HepG2 (cell line): ENCODE results near the gene AGTR2. TPM values are rescaled to one million over a fixed set of nuclear protein-coding genes. Genes with fewer than 3 reads are reported as not detected.

Source experiments
- ATAC-seq: fragments of 200-7000 bp; cut with Tn5 transposase; 3 replicates; pipeline ENCODE4 v1.9.1; 2020; ENCODE audit warnings: mild to moderate bottlenecking, moderate library complexity
- BruUV-seq: library from RNA; stranded (reverse); fragments of 400-500 nt; replicated peaks from 2 replicates; lab custom pipeline; 2021; lab: Mats Ljungman, UMichigan
- CTCF ChIA-PET: fragments of 300-600 bp; formaldehyde crosslinking; extraction: SDS; loops from one replicate; lab custom pipeline; 2021; ENCODE audit warnings: low total read pairs, inconsistent platforms, low intra/inter-chr PET ratio; lab: Yijun Ruan, JAX
- POLR2A ChIA-PET: fragments of 350-600 bp; sonication (Branson Sonifier 250); formaldehyde crosslinking; loops from one replicate; lab custom pipeline; 2020; ENCODE audit warnings: antibody characterized with exemption, inconsistent platforms; lab: Yijun Ruan, JAX
- DNase-seq: peaks from one replicate; pipeline ENCODE4 v3.0.0-alpha.2; 2015; ENCODE audit warnings: low spot score
- FAIRE-seq: peaks from 3 replicates; lab custom pipeline; 2011; peaks lifted over from hg19 to GRCh38; lab: Jason Lieb, UNC
- H2AFZ ChIP-seq: one replicate; pipeline ENCODE4 v1.6.1; 2011; ENCODE audit warnings: low read length, inconsistent platforms
- H3K27ac ChIP-seq: fragments of 300-600 bp; 3 replicates; pipeline ENCODE4 v1.8.0; 2011; ENCODE audit warnings: mixed run types, mild to moderate bottlenecking, mixed read lengths, low read length, inconsistent platforms; ENCODE audit not compliant: insufficient read depth; ENCODE audit errors: extremely low read length
- H3K27me3 ChIP-seq, 2 experiments: fragments of 200-600 bp in 1 of 2; 2 replicates in 1 of 2; 3 replicates in 1 of 2; pipeline versions ENCODE4 v1.6.0 to v1.8.0; 2011; ENCODE audit warnings: low read length in 2 of 2, mild to moderate bottlenecking in 2 of 2, moderate library complexity in 2 of 2, inconsistent platforms in 1 of 2; ENCODE audit not compliant: insufficient read depth in 2 of 2, control insufficient read depth in 1 of 2
- H3K36me3 ChIP-seq, 2 experiments: fragments of 200-600 bp in 1 of 2; replicated peaks in 1 of 2; 2 replicates in 1 of 2; 3 replicates in 1 of 2; pipeline versions ENCODE4 v1.5.1 to v1.8.0; 2011; ENCODE audit warnings: low read length in 2 of 2, inconsistent platforms in 1 of 2; ENCODE audit not compliant: insufficient read depth in 2 of 2, control insufficient read depth in 1 of 2
- H3K4me1 ChIP-seq: 2 replicates; pipeline ENCODE4 v1.5.1; 2012; ENCODE audit warnings: low read length, inconsistent platforms; ENCODE audit not compliant: insufficient read depth
- H3K4me2 ChIP-seq: 2 replicates; pipeline ENCODE4 v1.6.0; 2011; ENCODE audit warnings: low read depth, low read length, inconsistent platforms
- H3K4me3 ChIP-seq, 3 experiments: fragments of 200-600 bp in 1 of 3; sonication (generic), shearing (Covaris generic) in 1 of 3; replicated peaks in 1 of 3; 2 replicates each; pipeline ENCODE4 v1.5.1; 2011 to 2016; ENCODE audit warnings: low read length in 3 of 3, inconsistent platforms in 2 of 3, low read depth in 2 of 3, mild to moderate bottlenecking in 2 of 3, control low read depth in 1 of 3, mixed read lengths in 1 of 3; ENCODE audit not compliant: insufficient read depth in 1 of 3
- H3K79me2 ChIP-seq: one replicate; pipeline ENCODE4 v1.6.1; 2011; ENCODE audit warnings: low read length, inconsistent platforms; ENCODE audit not compliant: insufficient read depth
- H3K9ac ChIP-seq: 2 replicates; pipeline ENCODE4 v1.6.0; 2011; ENCODE audit warnings: mild to moderate bottlenecking, low read depth, low read length, inconsistent platforms; ENCODE audit not compliant: insufficient read depth
- H3K9me3 ChIP-seq: 2 replicates; pipeline ENCODE4 v1.5.1; 2012; ENCODE audit warnings: mild to moderate bottlenecking, low read length
- H4K20me1 ChIP-seq: 2 replicates; pipeline ENCODE4 v1.6.0; 2011; ENCODE audit warnings: inconsistent platforms, mild to moderate bottlenecking, low read length, moderate library complexity; ENCODE audit not compliant: insufficient read depth
- AHR ChIP-seq: IDR thresholded peaks from 2 replicates; pipeline ENCODE4 v1.6.1; 2018; ENCODE audit warnings: missing genetic modification reagents, missing compliant biosample characterization
- CENPX ChIP-seq: sonication (generic); formaldehyde crosslinking; IDR thresholded peaks from 2 replicates; pipeline ENCODE4 v1.9.0; 2021; ENCODE audit warnings: mild to moderate bottlenecking, missing genetic modification reagents, moderate library complexity
- JARID2 ChIP-seq: sonication (generic); formaldehyde crosslinking; IDR thresholded peaks from 2 replicates; pipeline ENCODE4 v1.8.1; 2023; ENCODE audit warnings: missing genetic modification reagents, inconsistent platforms; ENCODE audit not compliant: insufficient replicate concordance
- KAT7 ChIP-seq: IDR thresholded peaks from 2 replicates; pipeline ENCODE4 v1.6.1; 2018; ENCODE audit warnings: borderline replicate concordance, missing compliant biosample characterization
- MATR3 ChIP-seq: sonication (generic); formaldehyde crosslinking; IDR thresholded peaks from 2 replicates; pipeline ENCODE4 v1.4.0; 2020; ENCODE audit warnings: missing genetic modification reagents
- RBM39 ChIP-seq: fragments of 200-400 bp; formaldehyde crosslinking; IDR thresholded peaks from one replicate; pipeline ENCODE4 v1.6.1; 2018; ENCODE audit warnings: antibody characterized with exemption, mild to moderate bottlenecking, low read depth, low read length; ENCODE audit not compliant: poor library complexity, severe bottlenecking
- XBP1 ChIP-seq: sonication (generic); formaldehyde crosslinking; IDR thresholded peaks from 2 replicates; pipeline ENCODE4 v1.5.0; 2020; ENCODE audit warnings: missing genetic modification reagents
- XRCC5 ChIP-seq: fragments of 200-400 bp; formaldehyde crosslinking; optimal IDR thresholded peaks from 2 replicates; pipeline ENCODE3; 2017; ENCODE audit warnings: mild to moderate bottlenecking, low read length
- ZBTB38 ChIP-seq: sonication (generic); formaldehyde crosslinking; IDR thresholded peaks from 2 replicates; pipeline ENCODE4 v1.5.1; 2020; ENCODE audit warnings: mild to moderate bottlenecking, missing genetic modification reagents
- ZNF761 ChIP-seq: sonication (generic); formaldehyde crosslinking; conservative IDR thresholded peaks from 2 replicates; pipeline ENCODE4 v1.4.0; 2020; ENCODE audit warnings: mild to moderate bottlenecking, missing genetic modification reagents
- WGBS: methylation state at CpG from one replicate; pipeline ENCODE4 v1.1.6; 2017; ENCODE audit warnings: low lambda C conversion rate; 5-methylcytosine and 5-hydroxymethylcytosine counted together
- in situ Hi-C: cut with HindIII; loops from 2 replicates; pipeline ENCODE4 v1.10.0; 2017; ENCODE audit warnings: low pct_unique_long_range_greater_than_20kb; ENCODE audit not compliant: extremely low pct_ligation_motif_present
- intact Hi-C: fragments of 100-400 bp; cut with micrococcal nuclease; formaldehyde crosslinking; loops from one replicate; pipeline ENCODE4 v1.10.0; 2022; ENCODE audit not compliant: unreplicated experiment
- polyA plus RNA-seq, 8 experiments: library from polyadenylated mRNA; depleted of rRNA in 3 of 8; stranded (reverse) in 7 of 8; unstranded in 1 of 8; fragments of >200 nt; fragmentation: Illumina TruSeq in 4 of 8; extraction: Trizol in 4 of 8; gene quantifications; 2 replicates each; pipeline versions ENCODE4 v1.2.1 to v1.2.3, GENCODE V29; 2011 to 2016; ENCODE audit warnings: low read depth in 4 of 8, missing spikeins in 1 of 8, mixed read lengths in 1 of 8; ENCODE audit not compliant: insufficient read depth in 1 of 8
- total RNA-seq, 5 experiments: library from RNA; depleted of rRNA; stranded (reverse); fragments of >200 nt; fragmentation: Illumina TruSeq; extraction: Trizol; gene quantifications; 2 replicates each; pipeline ENCODE4 v1.2.3, GENCODE V29; 2016; ENCODE audit warnings: low read depth in 1 of 5
- TF ChIP-seq, protein P1 (sequence below): IDR thresholded peaks from 2 replicates; pipeline ENCODE4 v1.6.1; 2016
- TF ChIP-seq, protein P2 (sequence below): sonication (generic); formaldehyde crosslinking; IDR thresholded peaks from 2 replicates; pipeline ENCODE4 v1.4.0; 2020; ENCODE audit warnings: missing genetic modification reagents, borderline replicate concordance
- TF ChIP-seq, protein P3 (sequence below): sonication (generic); formaldehyde crosslinking; IDR thresholded peaks from 2 replicates; pipeline ENCODE4 v1.4.0; 2020; ENCODE audit warnings: mild to moderate bottlenecking, low read depth, missing genetic modification reagents
- TF ChIP-seq, protein P4 (sequence below): sonication (generic); formaldehyde crosslinking; IDR thresholded peaks from 2 replicates; pipeline ENCODE4 v1.4.0; 2020; ENCODE audit warnings: missing genetic modification reagents

AGTR2 gene
- total and polyA plus RNA-seq, 2 of the 13 experiments (the other 11 are each of a cell fraction or from before 2014, with no cell fraction given) = not detected

DNA sequence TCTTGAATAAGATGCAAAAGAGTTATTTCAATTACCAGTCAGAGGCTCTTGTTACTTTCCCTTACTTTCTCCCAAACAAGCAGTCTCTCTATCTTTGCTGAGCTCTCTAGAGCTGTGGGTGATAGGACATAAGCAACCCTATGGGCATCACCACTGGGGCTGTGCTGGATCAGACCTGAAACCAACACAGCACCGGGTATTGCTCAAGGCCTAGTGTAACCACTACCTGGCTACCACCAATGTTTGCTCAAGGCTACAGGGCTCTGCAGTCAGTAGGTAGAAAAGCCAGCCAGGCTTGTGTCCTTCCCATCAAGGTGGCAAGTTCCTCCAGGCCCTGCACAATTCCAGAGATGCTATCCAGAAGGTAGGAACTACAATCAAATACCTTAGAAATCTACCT, 35.3 kb upstream of the AGTR2 start:
- intact Hi-C loops = no loop called here
- no peaks in the 10 kb centered on the region for H4K20me1 ChIP-seq
- H3K27ac ChIP-seq = no peak overlapping the region
- WGBS = 0% methylated on average over 1 of the region's 1 CpG
- H3K27me3 ChIP-seq = no peaks in the 10 kb centered on the region
- no peak overlapping the region for H3K4me3 ChIP-seq
- TF ChIP-seq, protein P1, sequence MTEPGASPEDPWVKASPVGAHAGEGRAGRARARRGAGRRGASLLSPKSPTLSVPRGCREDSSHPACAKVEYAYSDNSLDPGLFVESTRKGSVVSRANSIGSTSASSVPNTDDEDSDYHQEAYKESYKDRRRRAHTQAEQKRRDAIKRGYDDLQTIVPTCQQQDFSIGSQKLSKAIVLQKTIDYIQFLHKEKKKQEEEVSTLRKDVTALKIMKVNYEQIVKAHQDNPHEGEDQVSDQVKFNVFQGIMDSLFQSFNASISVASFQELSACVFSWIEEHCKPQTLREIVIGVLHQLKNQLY (CRISPR knock-in tag) = no peak
- TF ChIP-seq MATR3 (CRISPR knock-in tag) (no peak), KAT7 (CRISPR knock-in tag) (no peak), XRCC5 (no peak), JARID2 (CRISPR knock-in tag) (no peak), AHR (CRISPR knock-in tag) (no peak), ZBTB38 (no peak), ZNF761 (CRISPR knock-in tag) (no peak), XBP1 (no peak), RBM39 (no peak), CENPX (no peak)
- TF ChIP-seq, protein P2, sequence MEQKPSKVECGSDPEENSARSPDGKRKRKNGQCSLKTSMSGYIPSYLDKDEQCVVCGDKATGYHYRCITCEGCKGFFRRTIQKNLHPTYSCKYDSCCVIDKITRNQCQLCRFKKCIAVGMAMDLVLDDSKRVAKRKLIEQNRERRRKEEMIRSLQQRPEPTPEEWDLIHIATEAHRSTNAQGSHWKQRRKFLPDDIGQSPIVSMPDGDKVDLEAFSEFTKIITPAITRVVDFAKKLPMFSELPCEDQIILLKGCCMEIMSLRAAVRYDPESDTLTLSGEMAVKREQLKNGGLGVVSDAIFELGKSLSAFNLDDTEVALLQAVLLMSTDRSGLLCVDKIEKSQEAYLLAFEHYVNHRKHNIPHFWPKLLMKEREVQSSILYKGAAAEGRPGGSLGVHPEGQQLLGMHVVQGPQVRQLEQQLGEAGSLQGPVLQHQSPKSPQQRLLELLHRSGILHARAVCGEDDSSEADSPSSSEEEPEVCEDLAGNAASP (CRISPR knock-in tag) = no peak
- TF ChIP-seq, protein P3, sequence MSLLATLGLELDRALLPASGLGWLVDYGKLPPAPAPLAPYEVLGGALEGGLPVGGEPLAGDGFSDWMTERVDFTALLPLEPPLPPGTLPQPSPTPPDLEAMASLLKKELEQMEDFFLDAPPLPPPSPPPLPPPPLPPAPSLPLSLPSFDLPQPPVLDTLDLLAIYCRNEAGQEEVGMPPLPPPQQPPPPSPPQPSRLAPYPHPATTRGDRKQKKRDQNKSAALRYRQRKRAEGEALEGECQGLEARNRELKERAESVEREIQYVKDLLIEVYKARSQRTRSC (CRISPR knock-in tag) = no peak
- TF ChIP-seq, protein P4, sequence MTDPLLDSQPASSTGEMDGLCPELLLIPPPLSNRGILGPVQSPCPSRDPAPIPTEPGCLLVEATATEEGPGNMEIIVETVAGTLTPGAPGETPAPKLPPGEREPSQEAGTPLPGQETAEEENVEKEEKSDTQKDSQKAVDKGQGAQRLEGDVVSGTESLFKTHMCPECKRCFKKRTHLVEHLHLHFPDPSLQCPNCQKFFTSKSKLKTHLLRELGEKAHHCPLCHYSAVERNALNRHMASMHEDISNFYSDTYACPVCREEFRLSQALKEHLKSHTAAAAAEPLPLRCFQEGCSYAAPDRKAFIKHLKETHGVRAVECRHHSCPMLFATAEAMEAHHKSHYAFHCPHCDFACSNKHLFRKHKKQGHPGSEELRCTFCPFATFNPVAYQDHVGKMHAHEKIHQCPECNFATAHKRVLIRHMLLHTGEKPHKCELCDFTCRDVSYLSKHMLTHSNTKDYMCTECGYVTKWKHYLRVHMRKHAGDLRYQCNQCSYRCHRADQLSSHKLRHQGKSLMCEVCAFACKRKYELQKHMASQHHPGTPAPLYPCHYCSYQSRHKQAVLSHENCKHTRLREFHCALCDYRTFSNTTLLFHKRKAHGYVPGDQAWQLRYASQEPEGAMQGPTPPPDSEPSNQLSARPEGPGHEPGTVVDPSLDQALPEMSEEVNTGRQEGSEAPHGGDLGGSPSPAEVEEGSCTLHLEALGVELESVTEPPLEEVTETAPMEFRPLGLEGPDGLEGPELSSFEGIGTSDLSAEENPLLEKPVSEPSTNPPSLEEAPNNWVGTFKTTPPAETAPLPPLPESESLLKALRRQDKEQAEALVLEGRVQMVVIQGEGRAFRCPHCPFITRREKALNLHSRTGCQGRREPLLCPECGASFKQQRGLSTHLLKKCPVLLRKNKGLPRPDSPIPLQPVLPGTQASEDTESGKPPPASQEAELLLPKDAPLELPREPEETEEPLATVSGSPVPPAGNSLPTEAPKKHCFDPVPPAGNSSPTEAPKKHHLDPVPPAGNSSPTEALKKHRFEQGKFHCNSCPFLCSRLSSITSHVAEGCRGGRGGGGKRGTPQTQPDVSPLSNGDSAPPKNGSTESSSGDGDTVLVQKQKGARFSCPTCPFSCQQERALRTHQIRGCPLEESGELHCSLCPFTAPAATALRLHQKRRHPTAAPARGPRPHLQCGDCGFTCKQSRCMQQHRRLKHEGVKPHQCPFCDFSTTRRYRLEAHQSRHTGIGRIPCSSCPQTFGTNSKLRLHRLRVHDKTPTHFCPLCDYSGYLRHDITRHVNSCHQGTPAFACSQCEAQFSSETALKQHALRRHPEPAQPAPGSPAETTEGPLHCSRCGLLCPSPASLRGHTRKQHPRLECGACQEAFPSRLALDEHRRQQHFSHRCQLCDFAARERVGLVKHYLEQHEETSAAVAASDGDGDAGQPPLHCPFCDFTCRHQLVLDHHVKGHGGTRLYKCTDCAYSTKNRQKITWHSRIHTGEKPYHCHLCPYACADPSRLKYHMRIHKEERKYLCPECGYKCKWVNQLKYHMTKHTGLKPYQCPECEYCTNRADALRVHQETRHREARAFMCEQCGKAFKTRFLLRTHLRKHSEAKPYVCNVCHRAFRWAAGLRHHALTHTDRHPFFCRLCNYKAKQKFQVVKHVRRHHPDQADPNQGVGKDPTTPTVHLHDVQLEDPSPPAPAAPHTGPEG (CRISPR knock-in tag) = no peak
- CTCF ChIA-PET = no interaction called here
- no peaks in the 10 kb centered on the region for H3K36me3 ChIP-seq
- H3K4me1 ChIP-seq = no peaks in the 10 kb centered on the region
- no TSS peak for BruUV-seq
- H2AFZ ChIP-seq = no peak overlapping the region
- POLR2A ChIA-PET = no interaction called here
- H3K79me2 ChIP-seq = no peaks in the 10 kb centered on the region
- FAIRE-seq (no peak), ATAC-seq (no peak), DNase-seq (no peak)
- in situ Hi-C loops = no loop called here
- H3K9me3 ChIP-seq = no peaks in the 10 kb centered on the region
- no peak overlapping the region for H3K9ac ChIP-seq
- no peak overlapping the region for H3K4me2 ChIP-seq
